ENCODE data around the gene MPPED1. TPM values are rescaled to one million over a fixed set of nuclear protein-coding genes. Genes with fewer than 3 reads are reported as not detected.

The MPPED1 gene
- total RNA-seq, 1 experiment from 2014 or later: not detected

DNA sequence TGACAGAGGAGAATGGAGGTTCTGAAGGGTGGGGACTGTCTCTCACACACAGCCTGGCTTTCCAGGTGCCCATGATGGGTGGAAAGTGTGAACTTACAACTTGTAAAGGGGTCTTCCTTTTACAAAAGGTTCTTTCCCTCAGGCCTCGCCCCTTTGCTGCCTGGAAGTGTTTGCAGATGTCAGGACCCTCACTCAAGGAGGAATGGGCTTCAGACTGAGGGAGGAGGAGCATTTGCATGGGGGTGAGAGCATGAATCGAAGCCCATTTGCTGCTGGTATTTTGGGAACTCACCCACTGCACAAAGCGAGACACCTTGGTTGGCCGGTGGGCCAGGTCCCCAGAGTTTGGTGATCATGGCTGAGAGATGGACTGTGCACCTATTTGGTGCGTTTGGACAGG, 25.1 kb downstream of the MPPED1 start:
- Histone ChIP-seq H3K27me3 (replicated peaks; ENCODE audit: insufficient read depth, low read depth, low read length, poor library complexity) (peaks cover 31% of the 10 kb centered on the region), H3K4me1 (ENCODE audit: insufficient read depth, low read length, poor library complexity, severe bottlenecking) (no peaks in the 10 kb centered on the region), H3K9me3 (ENCODE audit: low read depth, low read length, poor library complexity, severe bottlenecking) (no peaks in the 10 kb centered on the region), H3K4me3 (ENCODE audit: low read depth, low read length, poor library complexity, severe bottlenecking) (no peak overlapping the region), H3K36me3 (ENCODE audit: insufficient read depth, low read length, poor library complexity, severe bottlenecking) (no peaks in the 10 kb centered on the region), H3K27ac (ENCODE audit: low read depth, low read length, poor library complexity, severe bottlenecking) (no peak overlapping the region)
- POLR2A ChIA-PET (ENCODE audit: low non-redundant PET): no interaction called here
- BruUV-seq (replicated peaks): no TSS peak
- DNase-seq (ENCODE audit: low spot score): no peak
- CTCF ChIA-PET: no interaction called here
- TF ChIP-seq CTCF (conservative IDR thresholded peaks at IDR 0.05; ENCODE audit: low read depth, low read length) (no peak), EZH2 (IDR thresholded peaks at IDR 0.05; ENCODE audit: borderline replicate concordance, low read depth, low read length, poor library complexity, severe bottlenecking) (no peak)
- intact Hi-C loops (cut with micrococcal nuclease; ENCODE audit: unreplicated experiment): no loop called here

GRCh38 chr22:43437871-43438475, 26.2 kb downstream of the MPPED1 start:
- peaks cover 22% of the 10 kb centered on the region for H3K27me3 ChIP-seq (replicated peaks; ENCODE audit: insufficient read depth, low read depth, low read length, poor library complexity)
- BruUV-seq (replicated peaks): no TSS peak
- ChIA-PET POLR2A (ENCODE audit: low non-redundant PET) (no interaction called here), CTCF (no interaction called here)
- H3K9me3 ChIP-seq (ENCODE audit: low read depth, low read length, poor library complexity, severe bottlenecking): no peaks in the 10 kb centered on the region
- no peak for DNase-seq (ENCODE audit: low spot score)
- no peaks in the 10 kb centered on the region for H3K4me1 ChIP-seq (ENCODE audit: insufficient read depth, low read length, poor library complexity, severe bottlenecking)
- H3K27ac ChIP-seq (ENCODE audit: low read depth, low read length, poor library complexity, severe bottlenecking): no peak overlapping the region
- no peak for TF ChIP-seq EZH2 (IDR thresholded peaks at IDR 0.05; ENCODE audit: borderline replicate concordance, low read depth, low read length, poor library complexity, severe bottlenecking)
- H3K36me3 ChIP-seq (ENCODE audit: insufficient read depth, low read length, poor library complexity, severe bottlenecking): no peaks in the 10 kb centered on the region
- intact Hi-C loops (cut with micrococcal nuclease; ENCODE audit: unreplicated experiment): no loop called here
- H3K4me3 ChIP-seq (ENCODE audit: low read depth, low read length, poor library complexity, severe bottlenecking): no peak overlapping the region

DNA sequence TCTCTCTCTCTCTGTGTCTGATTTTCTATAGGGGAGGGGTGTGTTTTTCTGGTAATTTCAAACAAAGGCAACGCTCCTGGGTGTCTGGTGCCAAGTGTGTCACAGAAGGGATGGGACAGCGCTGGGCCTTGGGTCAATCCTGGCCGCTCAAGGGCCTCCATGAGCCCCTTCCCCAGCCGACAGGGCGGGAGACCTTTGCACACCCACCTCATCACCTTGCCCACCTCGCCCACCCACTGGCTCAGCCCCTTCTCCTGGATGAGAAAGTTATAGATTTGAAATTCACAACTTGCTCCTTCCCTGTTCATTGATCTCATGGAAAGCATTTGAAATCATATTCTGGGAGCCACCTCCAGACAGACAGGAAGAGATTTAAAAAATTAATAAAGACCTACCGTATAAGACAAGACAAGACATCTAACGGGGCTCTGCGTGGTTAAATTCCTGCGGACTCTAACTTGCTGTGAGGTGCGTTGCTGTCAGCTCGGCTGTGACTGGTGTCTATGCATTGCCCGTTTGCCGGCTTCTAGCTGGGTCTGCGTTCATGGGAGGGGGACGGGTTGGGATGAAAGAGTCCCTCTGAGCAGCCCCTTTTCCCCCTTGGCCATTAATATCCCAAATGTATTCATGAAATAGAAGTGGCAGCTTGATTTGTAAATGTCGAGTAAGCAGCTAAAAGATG, 27.0 kb downstream of the MPPED1 start:
- ChIA-PET POLR2A (ENCODE audit: low non-redundant PET) (no interaction called here), CTCF (no interaction called here)
- intact Hi-C loops (cut with micrococcal nuclease; ENCODE audit: unreplicated experiment): no loop called here

More for the DNA sequence above, 27.0 kb downstream of the MPPED1 start:
- peaks cover 14% of the 10 kb centered on the region for H3K27me3 ChIP-seq (replicated peaks; ENCODE audit: insufficient read depth, low read depth, low read length, poor library complexity)
- no peaks in the 10 kb centered on the region for H3K9me3 ChIP-seq (ENCODE audit: low read depth, low read length, poor library complexity, severe bottlenecking)
- H3K27ac ChIP-seq (ENCODE audit: low read depth, low read length, poor library complexity, severe bottlenecking): no peak overlapping the region
- DNase-seq (ENCODE audit: low spot score): no peak
- BruUV-seq (replicated peaks): no TSS peak
- no peak for TF ChIP-seq EZH2 (IDR thresholded peaks at IDR 0.05; ENCODE audit: borderline replicate concordance, low read depth, low read length, poor library complexity, severe bottlenecking)
- no peak for TF ChIP-seq CTCF (conservative IDR thresholded peaks at IDR 0.05; ENCODE audit: low read depth, low read length)
- H3K4me1 ChIP-seq (ENCODE audit: insufficient read depth, low read length, poor library complexity, severe bottlenecking): no peaks in the 10 kb centered on the region
- H3K4me3 ChIP-seq (ENCODE audit: low read depth, low read length, poor library complexity, severe bottlenecking): no peak overlapping the region
- H3K36me3 ChIP-seq (ENCODE audit: insufficient read depth, low read length, poor library complexity, severe bottlenecking): no peaks in the 10 kb centered on the region

All from A673 (cell line).